GM20000 (cell line): ENCODE data around the gene DOC2A.
"Not testable (repeated sequence)": the region's sequence is repeated elsewhere in the genome, so short reads cannot be mapped to it uniquely, and the experiment has no call there.

Experiments used
- DNase-seq: peaks from one replicate; pipeline ENCODE4 v3.0.0; 2012; ENCODE audit warnings: low spot score
- CTCF ChIP-seq: IDR thresholded peaks from 2 replicates; pipeline ENCODE4 v1.5.1; 2012; ENCODE audit warnings: mild to moderate bottlenecking, control low read depth; ENCODE audit errors: extremely low read depth, missing control alignments

The DOC2A gene

GRCh38 chr16:30017277-30017656 lies 6.4 kb upstream of the DOC2A start:
- DNase-seq = no peak
- no peak for TF ChIP-seq CTCF

- no peak for TF ChIP-seq CTCF
- no peak for DNase-seq
These were observed 5.9 kb upstream of the DOC2A start for GRCh38 chr16:30016555-30017276.

GRCh38 chr16:30015450-30015849 lies 4.6 kb upstream of the DOC2A start:
- DNase-seq = not testable (repeated sequence)

- not testable (repeated sequence) for DNase-seq
These were observed 1.8 kb upstream of the DOC2A start for GRCh38 chr16:30012598-30012997.

GRCh38 chr16:30011714-30012504 lies 1.1 kb upstream of the DOC2A start:
- no peak for TF ChIP-seq CTCF
- DNase-seq = no peak

GRCh38 chr16:30009990-30010843 lies 610 bp downstream of the DOC2A start:
- DNase-seq = no peak

GRCh38 chr16:30009085-30009862 lies 1.6 kb downstream of the DOC2A start:
- DNase-seq = no peak
- TF ChIP-seq CTCF = no peak

More at GRCh38 chr16:30009990-30010843, 610 bp downstream of the DOC2A start:
- no peak for TF ChIP-seq CTCF

- no peak for TF ChIP-seq CTCF
- no peak for DNase-seq
These were observed 3.4 kb downstream of the DOC2A start for GRCh38 chr16:30007378-30007895.
